SK-N-SH (cell line): ENCODE results near the gene PEX10. TPM values are rescaled to one million over a fixed set of nuclear protein-coding genes. Genes with fewer than 3 reads are reported as not detected.

Experiments
- CTCF ChIA-PET: fragments of 300-600, 350-600 bp; formaldehyde crosslinking; extraction: SDS; loops from one replicate; lab custom pipeline; 2021; lab: Yijun Ruan, JAX
- POLR2A ChIA-PET: fragments of 350-600 bp; sonication (Branson Sonifier 250); formaldehyde crosslinking; extraction: SDS; loops from one replicate; lab custom pipeline; 2020; ENCODE audit warnings: antibody characterized with exemption, inconsistent platforms; lab: Yijun Ruan, JAX
- DNase-seq: peaks from one replicate; pipeline ENCODE4 v3.0.0; 2012
- H2AFZ ChIP-seq: fragments of 200-600 bp; sonication (generic); 2 replicates; pipeline ENCODE4 v1.8.1; 2016; ENCODE audit warnings: antibody characterized with exemption, mild to moderate bottlenecking, low read depth
- H3F3A ChIP-seq: fragments of 200-600 bp; sonication (generic); replicated peaks from 2 replicates; pipeline ENCODE3; 2016; ENCODE audit warnings: antibody characterized with exemption, mild to moderate bottlenecking; ENCODE audit not compliant: insufficient read depth
- H3K27ac ChIP-seq, 2 experiments: fragments of 200-500 bp in 1 of 2; fragments of 200-600 bp in 1 of 2; sonication (Bioruptor generic) in 1 of 2; sonication (generic), shearing (Covaris generic) in 1 of 2; 2 replicates each; pipeline versions ENCODE4 v1.5.1 to v1.6.1; 2014 to 2016; ENCODE audit warnings: low read depth in 2 of 2, inconsistent platforms in 1 of 2, low read length in 1 of 2, mild to moderate bottlenecking in 1 of 2, mixed read lengths in 1 of 2
- H3K27me3 ChIP-seq: fragments of 200-600 bp; sonication (generic), shearing (Covaris generic); 2 replicates; pipeline ENCODE4 v1.6.1; 2016; ENCODE audit warnings: mixed run types; ENCODE audit not compliant: insufficient read depth
- H3K36me3 ChIP-seq, 2 experiments: fragments of 200-500 bp in 1 of 2; fragments of 200-600 bp in 1 of 2; sonication (Bioruptor generic) in 1 of 2; sonication (generic) in 1 of 2; replicated peaks in 1 of 2; 2 replicates each; pipeline versions ENCODE3 to v1.5.1; 2014 to 2016; ENCODE audit warnings: low read length in 1 of 2, mild to moderate bottlenecking in 1 of 2; ENCODE audit not compliant: insufficient read depth in 2 of 2, control insufficient read depth in 1 of 2
- H3K4me1 ChIP-seq, 2 experiments: fragments of 200-500 bp in 1 of 2; fragments of 200-600 bp in 1 of 2; sonication (Bioruptor generic) in 1 of 2; sonication (generic), shearing (Covaris generic) in 1 of 2; 2 replicates each; pipeline versions ENCODE4 v1.5.1 to v1.6.1; 2014 to 2016; ENCODE audit warnings: low read depth in 1 of 2, low read length in 1 of 2, mixed run types in 1 of 2; ENCODE audit not compliant: insufficient read depth in 2 of 2, control insufficient read depth in 1 of 2
- H3K4me2 ChIP-seq: fragments of 200-600 bp; sonication (generic), shearing (Covaris generic); 2 replicates; pipeline ENCODE4 v1.6.1; 2017; ENCODE audit warnings: mixed run types
- H3K4me3 ChIP-seq, 2 experiments: fragments of 200-500 bp in 1 of 2; fragments of 200-600 bp in 1 of 2; sonication (Bioruptor generic) in 1 of 2; sonication (generic), shearing (Covaris generic) in 1 of 2; 2 replicates each; pipeline versions ENCODE4 v1.5.1 to v1.8.1; 2014 to 2016; ENCODE audit warnings: low read depth in 2 of 2, inconsistent platforms in 1 of 2, low read length in 1 of 2, mild to moderate bottlenecking in 1 of 2, mixed read lengths in 1 of 2, moderate library complexity in 1 of 2
- H3K79me2 ChIP-seq: fragments of 200-600 bp; sonication (generic); 2 replicates; pipeline ENCODE4 v1.8.1; 2017; ENCODE audit warnings: mild to moderate bottlenecking; ENCODE audit not compliant: insufficient read depth
- H3K9ac ChIP-seq: fragments of 200-600 bp; sonication (generic); 2 replicates; pipeline ENCODE4 v1.6.1; 2017; ENCODE audit warnings: mixed run types
- H3K9me2 ChIP-seq: fragments of 200-600 bp; sonication (generic); 2 replicates; pipeline ENCODE4 v1.6.1; 2017; ENCODE audit warnings: mixed run types
- H3K9me3 ChIP-seq: fragments of 200-600 bp; sonication (generic); 2 replicates; pipeline ENCODE4 v1.6.1; 2017; ENCODE audit warnings: mixed run types, mild to moderate bottlenecking, moderate library complexity
- H4K20me1 ChIP-seq: fragments of 200-600 bp; sonication (generic); 2 replicates; pipeline ENCODE4 v1.6.1; 2017; ENCODE audit warnings: mild to moderate bottlenecking, mixed run types; ENCODE audit not compliant: insufficient read depth
- CHD2 ChIP-seq: fragments of 150-350 bp; IDR thresholded peaks from 2 replicates; pipeline ENCODE4 v1.6.1; 2018; ENCODE audit warnings: low read length; ENCODE audit not compliant: partially characterized antibody
- CTCF ChIP-seq: fragments of 200-600 bp; sonication (generic); IDR thresholded peaks from 2 replicates; pipeline ENCODE4 v1.6.1; 2017; ENCODE audit warnings: antibody characterized with exemption, mild to moderate bottlenecking, moderate library complexity
- FOXJ3 ChIP-seq: sonication (generic); formaldehyde crosslinking; IDR thresholded peaks from 2 replicates; pipeline ENCODE4 v1.5.1; 2020; ENCODE audit warnings: mild to moderate bottlenecking, missing genetic modification reagents
- GABPA ChIP-seq: IDR thresholded peaks from 2 replicates; pipeline ENCODE4 v1.4.0; 2012; ENCODE audit warnings: low read depth, mild to moderate bottlenecking
- GATA2 ChIP-seq: sonication (generic); formaldehyde crosslinking; IDR thresholded peaks from 2 replicates; pipeline ENCODE4 v1.5.0; 2020; ENCODE audit warnings: mild to moderate bottlenecking, missing genetic modification reagents
- JUND ChIP-seq: IDR thresholded peaks from 2 replicates; pipeline ENCODE4 v1.4.0; 2012
- MXI1 ChIP-seq: IDR thresholded peaks from 2 replicates; pipeline ENCODE4 v1.6.1; 2012; ENCODE audit warnings: mild to moderate bottlenecking, low read depth, low read length, improper control_type of control experiment
- NFIC ChIP-seq: IDR thresholded peaks from 2 replicates; pipeline ENCODE4 v1.4.0; 2012; ENCODE audit warnings: borderline replicate concordance
- NRF1 ChIP-seq: IDR thresholded peaks from 2 replicates; pipeline ENCODE4 v1.6.1; 2012; ENCODE audit warnings: low read depth, mild to moderate bottlenecking, low read length
- POLR2AphosphoS5 ChIP-seq: IDR thresholded peaks from 2 replicates; pipeline ENCODE4 v1.6.1; 2012; ENCODE audit warnings: low read depth, low read length
- RCOR1 ChIP-seq: fragments of 150-350 bp; IDR thresholded peaks from 2 replicates; pipeline ENCODE4 v1.6.1; 2017; ENCODE audit warnings: antibody characterized with exemption, low read length
- RFX5 ChIP-seq: IDR thresholded peaks from 2 replicates; pipeline ENCODE4 v1.6.1; 2012; ENCODE audit warnings: mild to moderate bottlenecking, improper control_type of control experiment, low read length
- SIN3A ChIP-seq: IDR thresholded peaks from 2 replicates; pipeline ENCODE4 v1.6.1; 2012; ENCODE audit warnings: low read depth, mild to moderate bottlenecking, low read length, moderate library complexity, borderline replicate concordance
- YY1 ChIP-seq: IDR thresholded peaks from 2 replicates; pipeline ENCODE4 v1.4.0; 2012; ENCODE audit warnings: low read depth, mild to moderate bottlenecking
- WGBS: methylation state at CpG from one replicate; pipeline ENCODE4 v1.1.6; 2017; ENCODE audit warnings: low lambda C conversion rate; 5-methylcytosine and 5-hydroxymethylcytosine counted together
- polyA plus RNA-seq, 3 experiments: library from polyadenylated mRNA; depleted of rRNA; stranded (reverse); fragments of >200 nt; gene quantifications; 2 replicates each; pipeline ENCODE4 v1.2.3, GENCODE V29; 2012
- TF ChIP-seq, protein P1 (sequence below): fragments of 150-350 bp; IDR thresholded peaks from 2 replicates; pipeline ENCODE4 v1.6.1; 2017; ENCODE audit warnings: antibody characterized with exemption, low read length, low read depth, borderline replicate concordance
- TF ChIP-seq, protein P2 (sequence below): IDR thresholded peaks from 2 replicates; pipeline ENCODE4 v1.4.0; 2012; ENCODE audit warnings: low read depth

Gene PEX10
- polyA plus RNA-seq, 1 of the 3 experiments (the other 2 are of a cell fraction): 28.6 TPM

- ChIA-PET CTCF (interaction anchor here (0.7 kb wide), 1 partner anchor 23 kb away, joined by 3 read pairs; no protein-coding TSS in a partner anchor), POLR2A (no interaction called here)
- Histone ChIP-seq H4K20me1 (no peaks in the 10 kb centered on the region), H3K4me1 (no peaks in the 10 kb centered on the region), H3K9ac (no peak overlapping the region), H3F3A (no peaks in the 10 kb centered on the region), H3K9me3 (no peaks in the 10 kb centered on the region), H3K4me3 (no peak overlapping the region), H3K9me2 (no peaks in the 10 kb centered on the region), H3K36me3 (no peaks in the 10 kb centered on the region), H3K79me2 (no peaks in the 10 kb centered on the region), H3K27me3 (peaks cover 16% of the 10 kb centered on the region), H3K27ac (no peak overlapping the region), H2AFZ (no peak overlapping the region), H3K4me2 (no peak overlapping the region)
- DNase-seq: no peak
- 47% methylated on average over 12 of the region's 15 CpGs for WGBS
- TF ChIP-seq NRF1: no peak
- TF ChIP-seq CTCF: no peak
- no peak for TF ChIP-seq POLR2AphosphoS5
- TF ChIP-seq SIN3A: no peak
- TF ChIP-seq, protein P1, sequence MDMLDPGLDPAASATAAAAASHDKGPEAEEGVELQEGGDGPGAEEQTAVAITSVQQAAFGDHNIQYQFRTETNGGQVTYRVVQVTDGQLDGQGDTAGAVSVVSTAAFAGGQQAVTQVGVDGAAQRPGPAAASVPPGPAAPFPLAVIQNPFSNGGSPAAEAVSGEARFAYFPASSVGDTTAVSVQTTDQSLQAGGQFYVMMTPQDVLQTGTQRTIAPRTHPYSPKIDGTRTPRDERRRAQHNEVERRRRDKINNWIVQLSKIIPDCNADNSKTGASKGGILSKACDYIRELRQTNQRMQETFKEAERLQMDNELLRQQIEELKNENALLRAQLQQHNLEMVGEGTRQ: no peak
- TF ChIP-seq RCOR1: no peak
- no peak for TF ChIP-seq YY1
Measured at GRCh38 chr1:2438038-2438437, 25.7 kb upstream of the PEX10 start.

GRCh38 chr1:2437617-2438016, 25.3 kb upstream of the PEX10 start:
- TF ChIP-seq, protein P2, sequence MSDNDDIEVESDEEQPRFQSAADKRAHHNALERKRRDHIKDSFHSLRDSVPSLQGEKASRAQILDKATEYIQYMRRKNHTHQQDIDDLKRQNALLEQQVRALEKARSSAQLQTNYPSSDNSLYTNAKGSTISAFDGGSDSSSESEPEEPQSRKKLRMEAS: no peak
- TF ChIP-seq NRF1 (no peak), CTCF (no peak), FOXJ3 (CRISPR knock-in tag) (no peak), NFIC (no peak), MXI1 (no peak), POLR2AphosphoS5 (no peak), RFX5 (no peak), GATA2 (CRISPR knock-in tag) (no peak), GABPA (no peak), CHD2 (no peak), JUND (no peak)
- Histone ChIP-seq H3K4me1 (no peaks in the 10 kb centered on the region), H3K4me2 (no peak overlapping the region), H3K9me2 (no peaks in the 10 kb centered on the region), H3K79me2 (no peaks in the 10 kb centered on the region), H3K36me3 (no peaks in the 10 kb centered on the region), H2AFZ (no peak overlapping the region), H4K20me1 (no peaks in the 10 kb centered on the region), H3K27me3 (peaks cover 14% of the 10 kb centered on the region), H3F3A (no peaks in the 10 kb centered on the region), H3K9ac (no peak overlapping the region), H3K4me3 (no peak overlapping the region), H3K27ac (no peak overlapping the region), H3K9me3 (no peaks in the 10 kb centered on the region)
- ChIA-PET POLR2A (no interaction called here), CTCF (no interaction called here)
- DNase-seq: no peak
- WGBS: 69% methylated on average over 15 of the region's 15 CpGs
